ENCODE results near the gene AMZ1.

The AMZ1 gene

DNA sequence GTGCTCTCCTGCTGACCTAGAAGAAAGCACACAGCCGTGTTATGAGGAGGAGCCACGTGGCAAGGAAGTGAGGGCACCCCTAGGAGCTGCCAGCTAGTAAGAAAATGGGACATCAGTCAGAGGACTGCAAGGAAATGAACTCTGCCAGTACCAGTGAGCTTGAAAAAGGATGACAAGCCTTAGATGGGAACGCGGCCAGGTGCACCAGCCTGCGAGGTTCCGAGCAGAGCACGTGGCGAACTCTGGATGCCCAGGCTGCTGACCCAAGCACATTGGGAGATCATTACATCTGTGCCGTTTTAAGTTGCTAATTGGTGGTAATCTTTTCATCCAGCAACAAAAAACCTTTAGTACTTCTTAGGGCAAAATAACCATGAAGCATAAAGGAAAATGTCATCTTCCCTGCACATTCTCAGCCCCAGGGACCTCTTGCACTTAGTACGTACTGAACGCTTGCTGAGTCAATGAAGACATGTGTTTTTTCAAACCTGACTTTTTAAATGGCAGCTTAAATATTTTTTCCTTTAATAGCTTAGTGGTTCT is 69.4 kb downstream of the AMZ1 start:
- DNase-seq (ENCODE audit: insufficient read length, low spot score): no peak
- TF ChIP-seq POLR2A (IDR thresholded peaks at IDR 0.05; ENCODE audit: low read depth, low read length): no peak
- no peak for TF ChIP-seq PAX5 (IDR thresholded peaks at IDR 0.05; ENCODE audit: insufficient read depth, low read length, severe bottlenecking)
- no peak for TF ChIP-seq TAF1 (IDR thresholded peaks at IDR 0.05; ENCODE audit: low read depth, low read length)
- TF ChIP-seq POU2F2 (IDR thresholded peaks at IDR 0.05; ENCODE audit: low read depth, low read length): no peak
- no peak for TF ChIP-seq POLR2AphosphoS5 (IDR thresholded peaks at IDR 0.05; ENCODE audit: low read depth, low read length)
- no peak for TF ChIP-seq SPI1 (IDR thresholded peaks at IDR 0.05; ENCODE audit: low read depth, low read length)
- FAIRE-seq: no peak

DNA sequence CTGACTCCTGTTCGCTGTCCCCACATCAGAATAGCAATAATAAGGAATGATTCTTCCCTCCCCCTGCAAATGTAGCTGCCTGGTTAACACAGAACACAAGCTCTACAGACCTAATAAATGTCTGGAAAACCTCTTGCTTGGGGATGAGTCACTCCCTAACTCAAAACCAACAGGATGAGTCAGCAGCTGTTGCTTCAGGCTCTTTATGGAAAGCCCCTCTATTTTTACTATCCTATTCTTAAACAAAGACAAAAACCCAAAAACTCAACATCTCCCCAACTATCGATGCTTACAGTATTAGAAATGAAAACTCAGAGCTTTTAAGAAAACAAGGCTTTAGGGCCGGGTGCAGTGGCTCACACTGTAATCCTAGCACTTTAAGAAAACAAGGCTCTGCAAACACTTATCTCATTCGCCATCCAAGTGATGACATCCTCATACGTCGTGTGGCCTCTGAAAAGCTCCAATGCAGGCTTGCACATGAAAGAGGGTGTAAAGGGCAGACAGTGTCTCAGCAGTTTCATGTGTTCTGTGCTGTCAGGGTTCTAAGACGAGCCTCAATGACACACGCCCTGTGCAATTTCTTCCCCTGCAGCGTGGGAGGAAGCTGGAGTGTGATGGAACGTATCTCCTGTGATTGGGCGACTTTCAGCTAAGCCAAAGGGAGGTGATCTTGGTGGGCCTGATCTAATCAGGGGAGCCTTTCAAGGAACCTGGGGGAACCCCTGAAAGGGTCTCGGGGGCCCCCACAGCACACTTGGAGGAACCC is 70.1 kb downstream of the AMZ1 start:
- no peak for DNase-seq (ENCODE audit: insufficient read length, low spot score)
- TF ChIP-seq POLR2A (IDR thresholded peaks at IDR 0.05; ENCODE audit: low read depth, low read length): no peak
- TF ChIP-seq TAF1 (IDR thresholded peaks at IDR 0.05; ENCODE audit: low read depth, low read length): no peak
- no peak for TF ChIP-seq POLR2AphosphoS5 (IDR thresholded peaks at IDR 0.05; ENCODE audit: low read depth, low read length)
- TF ChIP-seq PAX5 (IDR thresholded peaks at IDR 0.05; ENCODE audit: insufficient read depth, low read length, severe bottlenecking): no peak
- no peak; the same call in 1 of the 2 replicates for TF ChIP-seq POU2F2 (IDR thresholded peaks at IDR 0.05; ENCODE audit: low read depth, low read length)
- TF ChIP-seq SPI1 (IDR thresholded peaks at IDR 0.05; ENCODE audit: low read depth, low read length): no peak

DNA sequence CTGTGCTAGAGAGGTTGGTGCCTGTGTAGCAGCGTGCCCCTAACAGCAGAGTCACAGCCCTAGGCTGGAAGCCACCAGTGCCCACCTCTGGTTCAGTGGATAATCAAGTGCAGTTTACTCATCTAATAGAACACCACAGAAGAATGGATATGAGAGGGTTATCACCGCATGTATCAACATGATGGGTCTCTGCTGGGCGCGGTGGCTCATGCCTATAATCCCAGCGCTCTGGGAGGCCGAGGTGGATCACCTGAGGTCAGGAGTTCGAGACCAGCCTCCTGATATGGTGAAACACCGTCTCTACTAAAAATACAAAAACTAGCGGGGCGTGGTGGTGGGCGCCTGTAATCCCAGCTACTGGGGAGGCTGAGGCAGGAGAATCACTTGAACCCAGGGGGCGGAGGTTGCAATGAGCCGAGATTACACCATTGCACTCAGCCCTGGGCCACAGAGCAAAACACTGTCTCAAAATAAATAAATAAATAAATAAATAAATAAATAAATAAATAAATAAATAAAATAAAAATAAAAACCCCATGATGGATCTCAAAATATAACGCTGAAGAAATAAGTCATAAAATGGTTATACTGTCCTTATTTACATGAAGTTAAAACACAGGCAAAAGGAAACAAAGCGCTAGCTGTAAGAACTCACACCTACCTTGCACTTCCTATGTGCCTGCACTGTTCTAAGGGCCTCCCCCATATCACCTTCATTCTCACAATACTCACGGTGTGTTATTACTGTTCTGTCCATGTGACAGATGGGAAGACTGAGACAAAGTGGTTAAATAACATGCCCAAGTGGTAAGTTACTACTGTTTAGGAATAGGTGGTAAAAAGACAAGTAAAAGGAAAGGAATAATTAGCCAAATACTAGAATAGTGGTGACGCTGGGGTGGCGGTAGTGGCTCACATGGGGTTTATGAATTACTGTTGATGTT is 70.9 kb downstream of the AMZ1 start:
- TF ChIP-seq SPI1 (IDR thresholded peaks at IDR 0.05; ENCODE audit: low read depth, low read length) (no peak), TAF1 (IDR thresholded peaks at IDR 0.05; ENCODE audit: low read depth, low read length) (0 out of 2 replicates have a peak, but pooled peaks have one; percentile 27)
- DNase-seq (ENCODE audit: insufficient read length, low spot score) (no peak), FAIRE-seq (no peak)

More for the DNA sequence above, 70.1 kb downstream of the AMZ1 start:
- peak; percentile 76 for FAIRE-seq

DNA sequence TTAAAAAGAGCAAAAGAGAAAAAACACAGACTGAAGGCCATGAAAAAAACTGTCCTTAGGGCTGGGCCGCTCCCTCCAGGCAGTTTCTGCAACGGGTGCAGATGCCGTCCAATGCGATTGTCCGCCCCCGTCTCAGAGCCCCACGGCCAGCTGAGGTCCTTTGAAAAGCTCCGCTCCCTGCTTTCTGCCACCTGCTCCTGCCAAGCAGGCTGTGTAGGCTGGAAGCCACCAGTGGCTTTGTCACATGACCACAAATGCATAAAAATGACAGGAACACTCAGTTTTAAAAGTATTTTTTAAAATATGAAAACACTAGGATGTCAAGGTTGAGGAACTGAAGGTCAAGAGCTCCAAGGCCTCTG is 71.7 kb downstream of the AMZ1 start:
- DNase-seq (ENCODE audit: insufficient read length, low spot score): no peak
- TF ChIP-seq SPI1 (IDR thresholded peaks at IDR 0.05; ENCODE audit: low read depth, low read length) (no peak), POLR2A (IDR thresholded peaks at IDR 0.05; ENCODE audit: low read depth, low read length) (no peak)

DNA sequence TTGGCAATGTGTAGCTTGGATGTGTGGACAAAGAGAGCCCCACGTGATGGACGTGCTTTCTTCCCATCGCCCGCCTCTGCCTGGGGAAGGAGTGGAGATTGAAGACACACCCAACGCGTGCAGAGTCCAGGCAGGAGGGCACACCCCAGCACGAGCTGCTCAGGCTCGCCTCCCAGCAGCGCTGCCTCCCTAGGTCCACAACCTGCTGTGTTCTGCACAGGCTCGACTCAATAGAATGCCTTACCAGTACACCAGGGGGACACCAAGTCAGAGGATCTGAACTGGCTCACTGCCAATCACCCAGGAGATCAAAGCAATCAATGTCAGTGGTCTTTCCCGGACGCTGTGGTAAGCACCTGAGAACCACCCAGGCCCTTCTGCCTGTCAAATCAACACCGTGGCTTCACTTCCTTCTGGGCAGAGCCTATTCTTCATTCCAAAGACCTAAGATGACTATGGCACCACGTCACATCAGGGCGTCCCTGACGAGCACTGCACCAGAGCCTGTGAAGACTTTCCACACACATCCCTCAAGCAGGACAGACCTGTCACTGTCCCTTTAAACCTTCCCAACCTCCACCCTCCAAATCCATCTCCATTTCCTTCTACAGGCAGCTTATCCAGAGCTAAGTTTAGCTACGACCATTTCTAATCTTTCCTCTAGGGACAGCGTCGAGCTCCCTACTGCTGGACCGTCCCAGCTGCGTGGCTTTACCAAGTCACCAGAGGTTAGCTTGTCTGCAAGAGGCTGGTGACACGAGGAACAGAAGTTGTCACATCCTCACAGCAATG is 72.3 kb downstream of the AMZ1 start:
- TF ChIP-seq POLR2AphosphoS5 (IDR thresholded peaks at IDR 0.05; ENCODE audit: low read depth, low read length) (no peak), POLR2A (IDR thresholded peaks at IDR 0.05; ENCODE audit: low read depth, low read length) (no peak), SPI1 (IDR thresholded peaks at IDR 0.05; ENCODE audit: low read depth, low read length) (no peak), TAF1 (IDR thresholded peaks at IDR 0.05; ENCODE audit: low read depth, low read length) (no peak), PAX5 (IDR thresholded peaks at IDR 0.05; ENCODE audit: insufficient read depth, low read length, severe bottlenecking) (no peak), POU2F2 (IDR thresholded peaks at IDR 0.05; ENCODE audit: low read depth, low read length) (no peak)
- no peak for FAIRE-seq
- DNase-seq (ENCODE audit: insufficient read length, low spot score): no peak

More for the DNA sequence above, 71.7 kb downstream of the AMZ1 start:
- FAIRE-seq: no peak

DNA sequence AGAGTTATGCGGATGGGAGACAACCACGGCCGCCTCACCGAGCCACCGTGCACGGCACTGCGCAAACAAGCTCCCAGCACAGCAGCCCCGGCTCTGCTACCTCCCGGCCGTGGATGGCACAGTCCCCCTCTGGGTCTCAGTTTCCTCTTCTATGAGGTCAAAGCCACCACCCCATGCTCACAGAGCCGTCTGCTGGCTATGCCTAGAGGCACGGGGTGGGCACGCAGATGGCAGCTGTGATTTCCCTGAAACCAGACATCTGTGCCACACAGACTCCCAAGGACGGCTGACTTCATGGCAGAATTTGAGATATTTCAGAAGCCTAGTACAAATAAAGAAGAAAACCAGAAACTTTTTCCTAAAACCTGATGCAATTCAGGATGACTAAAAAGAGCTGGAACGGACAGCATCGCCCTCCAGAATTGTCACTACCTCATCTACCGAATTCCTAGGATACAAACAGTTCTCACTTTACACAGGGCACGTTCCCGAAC is 73.2 kb downstream of the AMZ1 start:
- FAIRE-seq: no peak
- no peak for DNase-seq (ENCODE audit: insufficient read length, low spot score)
- TF ChIP-seq PAX5 (IDR thresholded peaks at IDR 0.05; ENCODE audit: insufficient read depth, low read length, severe bottlenecking) (no peak), POLR2A (IDR thresholded peaks at IDR 0.05; ENCODE audit: low read depth, low read length) (no peak), POU2F2 (IDR thresholded peaks at IDR 0.05; ENCODE audit: low read depth, low read length) (no peak), SPI1 (IDR thresholded peaks at IDR 0.05; ENCODE audit: low read depth, low read length) (no peak), TAF1 (IDR thresholded peaks at IDR 0.05; ENCODE audit: low read depth, low read length) (no peak), POLR2AphosphoS5 (IDR thresholded peaks at IDR 0.05; ENCODE audit: low read depth, low read length) (no peak)

DNA sequence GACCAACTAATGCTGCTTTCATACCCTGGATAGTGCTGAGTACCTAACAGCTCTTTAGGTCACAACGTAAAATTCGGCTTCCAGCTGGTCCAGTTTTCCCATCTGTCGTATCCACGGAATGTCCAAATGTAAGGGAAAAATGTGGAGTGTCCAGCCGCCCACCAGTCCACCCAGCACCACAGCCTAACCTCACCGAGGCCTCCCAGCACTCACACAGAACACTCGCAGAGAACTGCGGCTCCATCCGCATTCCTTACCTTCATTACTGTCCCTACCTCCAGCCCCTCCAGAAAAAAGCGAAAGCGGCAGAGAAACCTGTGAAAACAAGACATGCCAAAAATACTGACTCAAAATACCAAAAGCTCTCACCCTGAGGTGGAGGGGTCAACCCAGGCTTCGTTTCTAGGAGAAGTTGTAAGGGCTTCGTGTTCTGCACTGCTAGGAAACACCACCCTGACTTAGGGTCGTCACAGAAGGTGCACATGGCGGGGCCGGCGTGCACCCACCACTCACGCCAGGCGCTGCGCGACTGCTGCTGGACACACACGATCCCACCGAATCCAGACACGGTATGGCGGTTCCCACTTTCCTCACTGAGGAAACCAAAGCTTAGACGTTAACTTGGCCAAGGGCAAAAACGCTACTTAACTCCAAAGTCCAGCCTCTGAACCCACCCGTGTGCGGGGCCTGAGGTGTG is 73.9 kb downstream of the AMZ1 start:
- FAIRE-seq: no peak
- no peak for DNase-seq (ENCODE audit: insufficient read length, low spot score)
- TF ChIP-seq POLR2A (IDR thresholded peaks at IDR 0.05; ENCODE audit: low read depth, low read length): no peak
- TF ChIP-seq POU2F2 (IDR thresholded peaks at IDR 0.05; ENCODE audit: low read depth, low read length): no peak
- no peak for TF ChIP-seq POLR2AphosphoS5 (IDR thresholded peaks at IDR 0.05; ENCODE audit: low read depth, low read length)
- no peak for TF ChIP-seq TAF1 (IDR thresholded peaks at IDR 0.05; ENCODE audit: low read depth, low read length)
- no peak for TF ChIP-seq SPI1 (IDR thresholded peaks at IDR 0.05; ENCODE audit: low read depth, low read length)
- TF ChIP-seq PAX5 (IDR thresholded peaks at IDR 0.05; ENCODE audit: insufficient read depth, low read length, severe bottlenecking): no peak

DNA sequence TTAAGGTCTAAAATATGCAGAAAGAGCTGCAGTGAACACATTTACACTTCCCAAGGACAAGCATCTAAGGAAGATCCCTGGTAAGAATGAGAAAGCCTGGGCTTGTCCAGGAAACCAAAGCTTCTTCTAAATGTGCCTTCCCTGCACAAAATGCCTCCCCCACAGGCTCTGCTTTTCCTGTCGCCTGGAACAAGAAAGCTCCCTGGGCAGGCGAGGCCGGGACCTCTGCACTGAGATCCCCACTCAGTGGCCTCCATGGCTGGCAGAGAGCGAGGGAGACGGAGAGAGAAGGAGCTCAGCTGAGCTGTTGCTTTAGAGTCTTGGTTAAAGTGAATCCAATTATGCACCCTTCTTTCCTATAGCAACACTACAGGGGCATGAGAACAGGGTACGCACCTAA is 75.6 kb downstream of the AMZ1 start:
- FAIRE-seq (no peak), DNase-seq (ENCODE audit: insufficient read length, low spot score) (no peak)
- TF ChIP-seq SPI1 (IDR thresholded peaks at IDR 0.05; ENCODE audit: low read depth, low read length) (no peak), POLR2AphosphoS5 (IDR thresholded peaks at IDR 0.05; ENCODE audit: low read depth, low read length) (no peak), PAX5 (IDR thresholded peaks at IDR 0.05; ENCODE audit: insufficient read depth, low read length, severe bottlenecking) (no peak), POU2F2 (IDR thresholded peaks at IDR 0.05; ENCODE audit: low read depth, low read length) (no peak), TAF1 (IDR thresholded peaks at IDR 0.05; ENCODE audit: low read depth, low read length) (no peak), POLR2A (IDR thresholded peaks at IDR 0.05; ENCODE audit: low read depth, low read length) (no peak)

Data from GM12891 (cell line).